ENCODE measurements around the gene APOBR.
"Not testable (repeated sequence)": the region's sequence is repeated elsewhere in the genome, so short reads cannot be mapped to it uniquely, and the experiment has no call there.

APOBR gene

DNA sequence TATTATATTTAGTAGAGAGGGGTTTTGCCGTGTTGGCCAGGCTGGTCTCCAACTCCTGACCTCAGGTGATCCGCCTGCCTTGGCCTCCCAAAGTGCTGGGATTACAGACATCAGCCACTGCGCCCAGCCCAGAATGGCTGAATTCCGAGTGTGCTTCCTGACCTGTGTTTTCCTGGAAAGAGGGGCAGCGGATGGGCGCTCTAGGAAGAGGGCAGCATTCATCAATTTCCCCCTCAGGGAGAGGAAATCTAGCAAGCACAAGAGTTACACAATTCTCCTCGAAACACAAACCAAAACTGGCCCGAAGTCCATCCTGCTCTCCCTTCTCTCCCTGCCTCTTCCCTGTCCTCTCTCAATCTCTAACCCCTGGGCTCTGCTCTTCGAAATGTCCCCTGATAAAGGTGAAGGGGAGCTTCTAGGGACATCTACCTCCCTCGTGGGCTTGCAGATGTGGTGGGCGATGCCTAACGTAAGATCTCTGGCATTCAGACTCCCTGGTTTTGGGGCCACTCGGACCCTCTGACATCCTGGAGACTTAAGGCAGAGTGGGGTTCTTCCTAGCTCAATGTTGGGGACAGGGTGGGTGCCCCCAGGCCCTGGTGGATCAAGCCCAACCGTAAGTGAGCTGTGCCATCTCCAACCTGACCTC is 11.2 kb downstream of the APOBR start:
- H3K9me3 ChIP-seq (ENCODE audit: control insufficient read depth, insufficient read depth, low read length), result no peaks in the 10 kb centered on the region
- H3K9ac ChIP-seq (ENCODE audit: low read depth, low read length), result no peak overlapping the region
- no peaks in the 10 kb centered on the region for H3K36me3 ChIP-seq (ENCODE audit: insufficient read depth, low read length)
- H3K4me1 ChIP-seq (ENCODE audit: insufficient read depth, low read length), result no peaks in the 10 kb centered on the region; the same call in 1 of the 2 replicates

- no peaks in the 10 kb centered on the region for H3K9me3 ChIP-seq (ENCODE audit: control insufficient read depth, insufficient read depth, low read length)
Observed at GRCh38 chr16:28511031-28511430, 16.6 kb downstream of the APOBR start.

GRCh38 chr16:28511801-28512789 is 17.7 kb downstream of the APOBR start:
- Histone ChIP-seq H3K9ac (ENCODE audit: low read depth, low read length) (no peak overlapping the region), H3K9me3 (ENCODE audit: control insufficient read depth, insufficient read depth, low read length) (no peaks in the 10 kb centered on the region), H3K36me3 (ENCODE audit: insufficient read depth, low read length) (no peaks in the 10 kb centered on the region), H3K4me1 (ENCODE audit: insufficient read depth, low read length) (no peaks in the 10 kb centered on the region)

More at GRCh38 chr16:28511031-28511430, 16.6 kb downstream of the APOBR start:
- H3K36me3 ChIP-seq (ENCODE audit: insufficient read depth, low read length), result no peaks in the 10 kb centered on the region
- H3K4me1 ChIP-seq (ENCODE audit: insufficient read depth, low read length), result no peaks in the 10 kb centered on the region
- H3K9ac ChIP-seq (ENCODE audit: low read depth, low read length), result no peak overlapping the region

DNA sequence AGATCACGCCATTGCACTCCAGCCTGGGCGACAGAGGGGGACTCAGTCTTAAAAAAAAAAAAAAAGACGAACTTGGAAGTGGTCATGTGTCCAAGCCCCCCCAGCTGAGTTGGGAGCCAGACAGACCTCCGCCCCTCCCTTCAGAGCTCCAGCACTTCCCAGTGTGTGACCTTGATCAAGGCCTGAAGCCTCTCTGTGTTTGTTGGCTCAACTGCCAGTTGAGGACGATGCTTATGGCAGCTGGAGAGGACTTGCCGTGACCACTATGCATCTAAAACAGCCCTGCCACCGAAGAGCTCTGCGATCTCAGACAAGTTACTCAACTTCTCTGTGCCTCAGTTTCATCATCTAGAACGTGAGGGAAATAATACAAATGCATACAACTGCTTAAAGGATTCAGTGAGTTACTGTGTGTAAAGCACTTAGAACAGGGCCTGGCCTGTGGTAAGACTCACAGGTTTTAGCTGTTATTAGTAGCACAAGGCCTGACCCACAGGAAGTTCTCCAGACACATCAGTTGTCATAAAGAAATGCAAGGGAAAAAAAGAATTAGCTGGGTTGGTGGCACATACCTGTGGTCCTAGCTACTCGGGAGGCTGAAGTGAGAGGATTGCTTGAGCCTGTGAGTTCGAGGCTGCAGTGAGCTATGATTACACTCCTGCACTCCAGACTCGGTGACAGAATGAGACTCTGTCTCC is 19.2 kb downstream of the APOBR start:
- H3K9ac ChIP-seq (ENCODE audit: low read depth, low read length), result no peak overlapping the region
- H3K9me3 ChIP-seq (ENCODE audit: control insufficient read depth, insufficient read depth, low read length), result no peaks in the 10 kb centered on the region
- H3K36me3 ChIP-seq (ENCODE audit: insufficient read depth, low read length), result no peaks in the 10 kb centered on the region
- no peaks in the 10 kb centered on the region for H3K4me1 ChIP-seq (ENCODE audit: insufficient read depth, low read length)

- H3K36me3 ChIP-seq (ENCODE audit: insufficient read depth, low read length), result no peaks in the 10 kb centered on the region
- no peaks in the 10 kb centered on the region for H3K4me1 ChIP-seq (ENCODE audit: insufficient read depth, low read length)
- H3K9me3 ChIP-seq (ENCODE audit: control insufficient read depth, insufficient read depth, low read length), result no peaks in the 10 kb centered on the region
- no peak overlapping the region for H3K9ac ChIP-seq (ENCODE audit: low read depth, low read length)
Observed at GRCh38 chr16:28514246-28514645, 19.8 kb downstream of the APOBR start.

DNA sequence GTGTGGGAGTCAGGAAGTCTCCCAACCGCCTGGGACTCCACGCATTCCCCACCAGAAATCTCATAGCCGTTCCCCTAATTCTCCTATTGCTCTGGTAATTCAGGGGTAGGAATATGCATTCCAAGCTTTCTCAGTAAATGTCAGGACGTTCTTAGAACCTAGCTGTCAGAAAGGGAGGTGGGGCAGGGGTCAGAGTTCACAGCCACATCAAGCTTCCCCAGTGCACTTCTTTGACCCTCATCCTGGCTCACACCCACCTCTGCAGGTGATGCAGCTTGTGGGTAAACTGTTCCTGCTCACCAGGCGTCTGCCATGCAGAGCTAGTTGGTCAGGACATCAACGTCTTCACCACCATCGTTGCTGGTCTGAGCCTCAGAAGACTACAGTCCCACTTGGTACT is 26.2 kb downstream of the APOBR start:
- Histone ChIP-seq H3K9ac (ENCODE audit: low read depth, low read length) (no peak overlapping the region), H3K36me3 (ENCODE audit: insufficient read depth, low read length) (no peaks in the 10 kb centered on the region), H3K4me1 (ENCODE audit: insufficient read depth, low read length) (no peaks in the 10 kb centered on the region), H3K9me3 (ENCODE audit: control insufficient read depth, insufficient read depth, low read length) (no peaks in the 10 kb centered on the region; the same call in 1 of the 2 replicates)

- Histone ChIP-seq H3K36me3 (ENCODE audit: insufficient read depth, low read length) (no peaks in the 10 kb centered on the region), H3K9ac (ENCODE audit: low read depth, low read length) (no peak overlapping the region), H3K9me3 (ENCODE audit: control insufficient read depth, insufficient read depth, low read length) (no peaks in the 10 kb centered on the region; the same call in 1 of the 2 replicates), H3K4me1 (ENCODE audit: insufficient read depth, low read length) (no peaks in the 10 kb centered on the region)
Observed at GRCh38 chr16:28521436-28521835, 27.0 kb downstream of the APOBR start.

- no peaks in the 10 kb centered on the region for H3K4me1 ChIP-seq (ENCODE audit: insufficient read depth, low read length)
- no peaks in the 10 kb centered on the region for H3K36me3 ChIP-seq (ENCODE audit: insufficient read depth, low read length)
- H3K9me3 ChIP-seq (ENCODE audit: control insufficient read depth, insufficient read depth, low read length), result no peaks in the 10 kb centered on the region; the same call in 1 of the 2 replicates
- no peak overlapping the region for H3K9ac ChIP-seq (ENCODE audit: low read depth, low read length)
Observed at GRCh38 chr16:28522792-28523191, 28.3 kb downstream of the APOBR start.

GRCh38 chr16:28524681-28525171 is 30.3 kb downstream of the APOBR start:
- Histone ChIP-seq H3K9me3 (ENCODE audit: control insufficient read depth, insufficient read depth, low read length) (no peaks in the 10 kb centered on the region; the same call in 1 of the 2 replicates), H3K36me3 (ENCODE audit: insufficient read depth, low read length) (no peaks in the 10 kb centered on the region), H3K4me1 (ENCODE audit: insufficient read depth, low read length) (no peaks in the 10 kb centered on the region), H3K9ac (ENCODE audit: low read depth, low read length) (no peak overlapping the region)

- Histone ChIP-seq H3K36me3 (ENCODE audit: insufficient read depth, low read length) (no peaks in the 10 kb centered on the region), H3K9ac (ENCODE audit: low read depth, low read length) (no peak overlapping the region), H3K4me1 (ENCODE audit: insufficient read depth, low read length) (no peaks in the 10 kb centered on the region), H3K9me3 (ENCODE audit: control insufficient read depth, insufficient read depth, low read length) (no peaks in the 10 kb centered on the region; the same call in 1 of the 2 replicates)
Observed at GRCh38 chr16:28526201-28527099, 32.0 kb downstream of the APOBR start.

- not testable (repeated sequence) for H3K9ac ChIP-seq (ENCODE audit: low read depth, low read length); H3K9me3 ChIP-seq (ENCODE audit: control insufficient read depth, insufficient read depth, low read length); H3K4me1 ChIP-seq (ENCODE audit: insufficient read depth, low read length); H3K36me3 ChIP-seq (ENCODE audit: insufficient read depth, low read length)
Observed at GRCh38 chr16:28527100-28527785, 32.8 kb downstream of the APOBR start.

DNA sequence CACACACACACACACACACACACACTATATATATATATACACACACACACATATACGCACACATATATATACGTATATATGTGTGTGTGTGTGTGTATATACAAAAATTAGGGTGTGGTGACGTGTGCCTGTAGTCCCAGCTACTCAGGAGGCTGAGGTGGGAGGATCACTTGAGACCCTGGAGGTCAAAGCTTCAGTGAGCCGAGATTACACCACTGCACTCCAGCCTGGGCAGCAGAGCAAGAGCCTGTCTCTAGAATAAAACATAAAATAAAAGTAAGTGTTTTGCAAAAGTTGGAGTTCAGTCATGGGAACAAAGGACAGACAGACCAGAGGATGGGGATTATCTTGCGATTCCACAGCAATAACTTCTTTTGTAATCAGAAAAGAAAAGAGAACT is 33.5 kb downstream of the APOBR start:
- Histone ChIP-seq H3K4me1 (ENCODE audit: insufficient read depth, low read length) (no peaks in the 10 kb centered on the region), H3K9ac (ENCODE audit: low read depth, low read length) (no peak overlapping the region), H3K9me3 (ENCODE audit: control insufficient read depth, insufficient read depth, low read length) (no peaks in the 10 kb centered on the region; the same call in 1 of the 2 replicates), H3K36me3 (ENCODE audit: insufficient read depth, low read length) (no peaks in the 10 kb centered on the region)

- Histone ChIP-seq H3K4me1 (ENCODE audit: insufficient read depth, low read length) (no peaks in the 10 kb centered on the region), H3K36me3 (ENCODE audit: insufficient read depth, low read length) (no peaks in the 10 kb centered on the region), H3K9ac (ENCODE audit: low read depth, low read length) (no peak overlapping the region), H3K9me3 (ENCODE audit: control insufficient read depth, insufficient read depth, low read length) (no peaks in the 10 kb centered on the region; the same call in 1 of the 2 replicates)
Observed at GRCh38 chr16:28528463-28528867, 34.0 kb downstream of the APOBR start.
